GM19240 (cell line): ENCODE data around the gene KRTAP10-4.
"Not testable (repeated sequence)": the region's sequence is repeated elsewhere in the genome, so short reads cannot be mapped to it uniquely, and the experiment has no call there.

Experiments
- DNase-seq: peaks from one replicate; pipeline ENCODE4 v3.0.0; 2011; ENCODE audit warnings: low spot score; ENCODE audit not compliant: insufficient read length

KRTAP10-4 gene

DNA sequence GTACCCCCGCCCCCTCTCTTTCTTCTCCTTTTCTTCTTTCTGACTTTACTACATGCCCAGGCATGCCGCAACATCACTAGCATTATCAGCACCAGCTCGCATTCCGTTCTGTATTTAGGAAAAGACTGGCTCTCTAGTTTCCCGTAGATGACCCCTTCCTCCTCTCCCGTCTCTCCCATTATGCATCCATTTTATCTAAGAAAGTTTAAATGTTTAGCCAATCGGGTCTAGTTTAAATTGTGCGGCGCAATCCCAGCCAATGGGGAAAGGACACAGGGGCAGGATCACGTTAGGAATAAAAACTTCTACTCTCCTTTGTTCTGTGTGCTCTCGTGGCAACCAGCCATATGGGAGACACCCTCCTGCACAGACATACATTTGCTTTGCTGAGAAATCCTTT, 24.5 kb downstream of the KRTAP10-4 start:
- DNase-seq = no peak

GRCh38 chr21:44599264-44600029, 25.9 kb downstream of the KRTAP10-4 start:
- no peak for DNase-seq

DNA sequence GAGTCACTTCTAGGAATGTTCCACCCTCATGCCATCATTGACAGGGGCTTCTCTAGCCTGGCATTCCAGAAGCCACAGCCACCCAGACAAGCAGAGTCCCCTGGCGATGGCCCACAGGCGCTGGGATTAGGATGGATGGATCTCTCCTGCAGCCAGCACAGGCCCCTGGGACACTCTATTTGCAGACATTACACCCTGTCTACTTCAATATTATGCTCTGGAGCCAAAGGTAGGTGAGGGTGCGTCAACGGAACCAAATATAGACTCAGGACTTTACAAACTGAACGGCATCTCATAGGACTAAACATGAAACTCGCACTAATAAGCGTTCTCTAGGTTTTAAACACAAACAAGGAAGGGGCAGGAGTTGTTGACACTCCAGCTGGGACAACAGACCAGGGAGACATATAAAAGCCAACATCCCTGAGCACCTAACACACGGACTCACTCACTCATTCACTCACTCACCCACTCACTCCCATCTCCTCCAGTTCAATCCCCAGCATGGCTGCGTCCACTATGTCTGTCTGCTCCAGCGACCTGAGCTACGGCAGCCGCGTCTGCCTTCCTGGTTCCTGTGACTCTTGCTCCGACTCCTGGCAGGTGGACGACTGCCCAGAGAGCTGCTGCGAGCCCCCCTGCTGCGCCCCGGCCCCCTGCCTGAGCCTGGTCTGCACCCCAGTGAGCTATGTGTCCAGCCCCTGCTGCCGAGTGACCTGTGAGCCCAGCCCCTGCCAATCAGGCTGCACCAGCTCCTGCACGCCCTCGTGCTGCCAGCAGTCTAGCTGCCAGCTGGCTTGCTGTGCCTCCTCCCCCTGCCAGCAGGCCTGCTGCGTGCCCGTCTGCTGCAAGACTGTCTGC, 26.8 kb downstream of the KRTAP10-4 start, which contains the start of gene KRTAP10-7:
KRTAP10-7 (plus strand) TSS at position 480 of the 861 bp plus-strand sequence; CDS start at position 505, 25 bp downstream.
- not testable (repeated sequence) for DNase-seq

- not testable (repeated sequence) for DNase-seq
These were observed 27.6 kb downstream of the KRTAP10-4 start for GRCh38 chr21:44601091-44601490.

- no peak for DNase-seq
These were observed 28.3 kb downstream of the KRTAP10-4 start for GRCh38 chr21:44601596-44602462.

- no peak for DNase-seq
These were observed 28.9 kb downstream of the KRTAP10-4 start for GRCh38 chr21:44602463-44602850.

DNA sequence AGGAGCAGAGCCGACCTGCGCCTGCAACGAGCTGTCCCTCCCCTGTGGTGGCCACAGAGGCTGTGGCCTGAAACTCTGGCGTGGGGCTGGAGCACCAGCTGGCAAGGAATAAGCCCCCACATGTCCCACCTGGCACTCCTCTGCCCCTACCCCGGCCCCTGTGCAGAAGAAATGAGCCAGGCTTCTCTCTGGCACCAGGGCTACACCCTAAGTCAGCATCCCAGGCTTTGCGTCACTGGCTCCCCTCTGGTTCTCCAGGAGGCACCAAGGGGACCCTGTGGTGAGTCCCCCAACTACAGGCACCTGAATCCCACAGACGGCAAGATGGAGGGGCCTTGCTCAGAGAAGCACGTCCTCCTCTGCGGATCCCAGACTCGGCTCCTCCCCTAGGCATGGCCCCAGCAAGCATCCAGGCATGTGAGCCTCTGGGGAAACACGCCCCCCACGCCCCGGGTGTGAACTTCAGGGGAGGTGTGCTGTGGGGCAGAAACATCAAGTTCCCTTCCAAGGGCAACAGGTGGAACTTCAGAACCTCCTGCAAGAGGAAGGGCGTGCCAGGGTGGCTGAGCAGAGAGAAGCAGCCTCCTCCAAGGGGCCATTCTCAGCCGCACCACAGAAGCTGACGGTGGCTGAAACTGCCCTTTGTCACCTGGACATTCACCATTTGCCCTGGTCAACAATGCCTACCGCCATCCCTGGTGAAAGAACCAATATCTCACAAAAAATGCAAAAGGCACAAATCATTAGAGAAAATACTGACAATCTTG, 29.8 kb downstream of the KRTAP10-4 start:
- DNase-seq = no peak

- no peak for DNase-seq
These were observed 30.4 kb downstream of the KRTAP10-4 start for GRCh38 chr21:44603911-44604310.

GRCh38 chr21:44606495-44606894, 33.0 kb downstream of the KRTAP10-4 start:
- DNase-seq = no peak

DNA sequence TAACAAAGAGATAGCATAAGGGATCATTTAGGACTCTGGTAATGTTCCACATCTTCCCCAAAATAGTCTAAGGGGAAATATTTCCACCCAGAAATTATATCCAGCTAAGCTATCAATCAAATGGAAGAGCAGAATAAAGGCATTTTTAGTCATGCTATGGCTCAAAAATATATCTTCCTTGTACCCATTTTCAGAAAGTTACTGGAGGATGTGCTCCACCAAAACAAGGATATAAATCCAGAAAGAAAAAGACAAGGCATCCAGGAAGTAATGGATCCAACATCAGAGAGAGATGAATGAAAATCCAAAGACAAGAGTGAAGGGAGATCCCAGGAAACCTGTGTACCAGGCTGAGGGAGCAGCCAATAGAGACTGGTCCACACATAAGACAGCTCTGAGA, 35.7 kb downstream of the KRTAP10-4 start:
- DNase-seq = no peak

GRCh38 chr21:44610157-44610843, 36.8 kb downstream of the KRTAP10-4 start:
- not testable (repeated sequence) for DNase-seq

DNA sequence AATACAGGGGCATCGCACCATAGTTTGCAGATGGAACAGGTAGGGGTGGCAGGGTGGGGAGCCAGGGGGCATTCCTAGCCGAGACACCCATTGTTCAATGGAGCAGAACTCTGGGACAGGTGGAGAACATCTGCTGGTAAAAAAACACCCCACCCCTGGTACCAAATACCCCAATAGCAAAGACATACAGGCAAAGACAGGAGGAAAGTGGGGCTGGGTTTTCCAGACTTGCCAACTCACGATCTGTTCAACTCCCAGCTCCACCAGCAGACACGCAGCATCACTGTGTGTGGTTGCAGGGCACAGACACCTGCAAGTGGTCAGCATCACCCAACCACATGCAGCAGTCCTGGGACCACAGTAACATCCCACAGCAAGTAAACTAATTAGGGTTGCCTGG, 38.0 kb downstream of the KRTAP10-4 start:
- no peak for DNase-seq

DNA sequence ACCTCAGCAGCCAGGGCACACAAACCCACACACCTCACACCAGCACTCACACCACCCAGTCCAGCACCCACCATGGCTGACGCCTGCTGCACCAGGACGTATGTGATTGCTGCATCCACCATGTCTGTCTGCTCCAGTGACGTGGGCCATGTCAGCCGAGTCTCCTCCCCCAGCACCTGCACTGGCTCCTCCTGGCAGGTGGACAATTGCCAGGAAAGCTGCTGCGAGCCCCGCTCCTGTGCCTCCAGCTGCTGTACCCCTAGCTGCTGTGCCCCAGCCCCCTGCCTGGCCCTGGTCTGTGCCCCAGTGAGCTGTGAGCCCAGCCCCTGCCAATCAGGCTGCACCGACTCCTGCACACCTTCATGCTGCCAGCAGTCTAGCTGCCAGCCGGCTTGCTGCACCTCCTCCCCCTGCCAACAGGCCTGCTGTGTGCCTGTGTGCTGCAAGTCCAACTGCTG, 38.5 kb downstream of the KRTAP10-4 start, which contains the start of gene KRTAP10-8:
KRTAP10-8 (plus strand) TSS at position 51 of the 458 bp plus-strand sequence; CDS start at position 73, 22 bp downstream.
- no peak for DNase-seq

GRCh38 chr21:44612669-44613229, 39.2 kb downstream of the KRTAP10-4 start:
- no peak for DNase-seq

DNA sequence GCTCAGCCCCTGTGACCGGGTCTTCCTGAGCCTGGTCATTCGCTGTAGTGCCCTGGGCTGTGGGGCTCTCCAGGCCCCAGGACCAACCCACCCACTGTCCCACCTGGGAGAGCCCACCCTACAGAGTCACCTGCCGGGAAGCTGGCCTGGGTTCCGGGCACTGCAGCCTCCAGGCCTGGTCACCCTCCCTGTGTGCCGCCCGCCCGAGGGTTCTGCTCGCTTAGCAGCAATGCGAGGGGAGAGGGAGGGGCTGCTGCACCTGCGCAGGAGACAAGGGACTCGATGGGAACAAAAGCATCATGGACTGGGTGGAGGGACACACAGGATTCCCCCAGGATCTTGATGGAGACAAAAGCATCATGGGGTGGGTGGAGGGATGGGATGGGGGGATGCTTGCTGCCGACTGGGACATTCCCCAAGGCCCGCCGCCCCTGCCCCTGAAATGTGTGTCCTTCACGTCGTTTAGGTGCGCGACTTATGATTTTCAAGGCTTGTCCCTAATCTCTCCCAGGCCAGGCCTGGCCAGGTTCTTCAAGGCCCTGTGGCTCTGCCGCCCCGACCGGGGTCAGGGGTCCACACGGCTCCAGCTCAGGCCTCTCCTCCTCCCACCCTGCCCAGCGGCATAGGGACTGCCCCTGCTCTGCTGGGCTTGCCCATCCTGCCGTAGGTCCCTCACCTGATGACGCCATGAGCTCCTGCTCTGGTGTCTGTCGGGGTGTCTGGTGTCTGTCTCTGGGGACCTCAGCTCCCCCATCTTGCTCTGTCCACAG, 40.0 kb downstream of the KRTAP10-4 start:
- DNase-seq = no peak

GRCh38 chr21:44614161-44614631, 40.7 kb downstream of the KRTAP10-4 start:
- DNase-seq = no peak

- no peak for DNase-seq
These were observed 41.4 kb downstream of the KRTAP10-4 start for GRCh38 chr21:44614961-44615391.

GRCh38 chr21:44615466-44615865, 41.9 kb downstream of the KRTAP10-4 start:
- no peak for DNase-seq
